Islet of Langerhans (tissue), 1 donor: ENCODE data around the gene CLK1.
A peak's percentile ranks its signal among the peaks of the same experiment; 100 is the strongest.
"Not testable (repeated sequence)": the region's sequence is repeated elsewhere in the genome, so short reads cannot be mapped to it uniquely, and the experiment has no call there.

Experiments used
- FAIRE-seq: peaks from one replicate; lab custom pipeline; 2011; peaks lifted over from hg19 to GRCh38; lab: Jason Lieb, UNC

Gene CLK1

GRCh38 chr2:200864176-200865034, at the start of gene CLK1:
Gene CLK1, minus strand, starts transcription at chr2:200864658. Its CDS starts 2,796 bp downstream, at chr2:200861862.
- FAIRE-seq, result no peak

- FAIRE-seq, result no peak
Observed at GRCh38 chr2:200913654-200914053, 49.2 kb upstream of the CLK1 start.

- FAIRE-seq, result no peak
Observed at GRCh38 chr2:200909958-200910357, 45.5 kb upstream of the CLK1 start.

GRCh38 chr2:200905618-200906296, 41.3 kb upstream of the CLK1 start:
- no peak for FAIRE-seq

GRCh38 chr2:200901459-200902072, 37.1 kb upstream of the CLK1 start:
- peak; percentile 84 for FAIRE-seq

GRCh38 chr2:200899482-200899881, 35.0 kb upstream of the CLK1 start:
- FAIRE-seq, result no peak

- FAIRE-seq, result no peak
Observed at GRCh38 chr2:200888704-200889625, 24.5 kb upstream of the CLK1 start, which contains the start of the genes NIF3L1 and PPIL3. Gene NIF3L1, plus strand, starts transcription at chr2:200889371. Its CDS starts 2,573 bp downstream, at chr2:200891944. Gene PPIL3, minus strand, starts transcription at chr2:200889077. Its CDS starts 1,462 bp downstream, at chr2:200887615.

- FAIRE-seq, result not testable (repeated sequence)
Observed at GRCh38 chr2:200881715-200882249, 17.3 kb upstream of the CLK1 start.

- FAIRE-seq, result no peak
Observed at GRCh38 chr2:200878289-200878880, 13.9 kb upstream of the CLK1 start.

GRCh38 chr2:200877443-200877842, 13.0 kb upstream of the CLK1 start:
- no peak for FAIRE-seq

GRCh38 chr2:200873560-200873959, 9.1 kb upstream of the CLK1 start:
- FAIRE-seq, result no peak

GRCh38 chr2:200871151-200871550, 6.7 kb upstream of the CLK1 start:
- FAIRE-seq, result no peak

- FAIRE-seq, result no peak
Observed at GRCh38 chr2:200869014-200869413, 4.6 kb upstream of the CLK1 start.

- no peak for FAIRE-seq
Observed at GRCh38 chr2:200863782-200864175, 679 bp downstream of the CLK1 start.

GRCh38 chr2:200862532-200863000, 1.9 kb downstream of the CLK1 start:
- peak; percentile 5 for FAIRE-seq

GRCh38 chr2:200861617-200862155, 2.8 kb downstream of the CLK1 start:
- no peak for FAIRE-seq

GRCh38 chr2:200860092-200860795, 4.2 kb downstream of the CLK1 start:
- no peak for FAIRE-seq

- no peak for FAIRE-seq
Observed at GRCh38 chr2:200856806-200857205, 7.7 kb downstream of the CLK1 start.

- no peak for FAIRE-seq
Observed at GRCh38 chr2:200852605-200853004, 11.9 kb downstream of the CLK1 start.
